NCI-H510A treated with DMSO at 0.1 percent for 48 hours (cell line): Measurements from ENCODE around the gene USP34.
"Not testable (repeated sequence)": the region's sequence is repeated elsewhere in the genome, so short reads cannot be mapped to it uniquely, and the experiment has no call there.

Experiments used
- DNase-seq: peaks from one replicate; lab custom pipeline; 2025; lab: John Stamatoyannopoulos, UW

USP34 gene

DNA sequence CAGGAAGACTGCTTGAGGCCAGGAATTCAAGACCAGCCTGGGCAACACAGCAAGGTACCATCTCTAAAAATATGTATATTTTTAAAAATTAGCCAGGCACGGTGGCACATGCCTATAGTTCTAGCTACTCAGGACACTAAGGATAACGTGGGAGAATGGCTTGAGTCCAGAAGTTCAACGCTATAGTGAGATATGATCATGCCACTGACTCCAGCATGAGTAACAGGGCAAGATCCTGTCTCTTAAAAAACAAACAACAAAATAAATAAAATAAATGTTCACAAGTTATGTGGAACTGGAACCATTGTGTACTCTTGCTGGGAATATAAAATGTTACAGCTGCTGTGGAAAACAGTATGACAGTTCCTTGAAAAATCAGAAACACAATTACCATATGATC, 47.2 kb downstream of the USP34 start:
- DNase-seq, result no peak

DNA sequence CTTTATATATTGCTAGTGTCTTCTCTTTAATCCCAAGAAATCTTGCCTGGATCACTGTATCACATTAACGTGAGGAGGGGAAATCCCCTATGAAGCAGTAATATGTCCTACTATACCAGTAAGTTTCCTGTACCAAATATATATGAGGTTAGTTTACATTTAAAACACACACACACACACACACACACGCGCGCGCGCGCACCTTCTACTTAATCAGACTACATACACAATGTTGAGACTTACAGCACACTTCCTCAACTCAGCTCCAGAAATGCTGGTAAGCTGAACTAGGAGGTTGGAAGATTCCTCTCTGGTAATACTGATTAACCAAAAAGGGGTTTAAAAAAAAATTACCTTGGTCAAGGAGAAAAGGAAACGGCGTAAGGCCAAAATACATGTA, 49.3 kb downstream of the USP34 start:
- DNase-seq, result no peak

DNA sequence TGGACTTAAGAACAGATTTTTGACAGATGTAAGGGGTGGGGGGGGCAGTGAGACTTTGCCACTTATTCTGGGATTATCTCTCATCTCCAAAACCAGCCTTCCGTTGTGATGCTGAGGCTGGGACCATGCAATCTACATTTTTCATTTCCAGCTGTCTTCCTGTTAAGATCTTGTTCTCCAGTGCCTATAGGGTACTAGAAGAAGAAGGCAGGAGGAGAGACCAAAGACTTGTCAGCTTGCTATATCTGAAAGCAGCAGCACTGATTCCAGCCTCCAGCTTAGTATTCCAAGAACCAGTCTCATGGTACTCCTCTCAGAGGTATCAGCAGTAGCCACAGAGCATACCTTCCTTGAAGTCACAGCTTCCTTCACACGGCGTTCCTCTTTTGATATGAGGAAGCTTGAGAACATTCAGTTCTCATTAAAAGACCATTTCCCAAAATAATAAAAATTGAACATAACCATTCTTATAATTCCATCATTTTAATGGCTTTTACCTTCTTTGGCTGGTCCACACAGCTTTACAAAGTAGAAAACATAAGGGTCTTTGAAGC, 49.8 kb downstream of the USP34 start:
- no peak for DNase-seq

DNA sequence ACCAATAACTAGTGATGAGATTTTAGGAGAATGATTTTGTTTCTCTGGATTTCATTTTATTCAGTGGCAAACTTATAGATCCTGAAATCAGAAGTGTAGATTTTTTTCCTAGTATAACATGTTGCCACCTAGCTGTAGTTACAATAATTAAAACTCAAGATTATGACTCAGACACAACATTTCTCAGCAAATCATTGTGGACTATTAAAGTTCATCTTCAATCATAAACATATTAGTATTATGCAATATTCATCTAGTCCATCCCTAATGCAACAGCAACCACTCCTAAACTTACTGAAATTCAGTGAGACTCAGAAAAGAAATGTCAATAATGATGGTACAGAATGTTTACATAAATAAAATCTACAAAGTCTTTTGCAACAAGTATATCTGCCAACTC, 51.3 kb downstream of the USP34 start:
- no peak for DNase-seq

DNA sequence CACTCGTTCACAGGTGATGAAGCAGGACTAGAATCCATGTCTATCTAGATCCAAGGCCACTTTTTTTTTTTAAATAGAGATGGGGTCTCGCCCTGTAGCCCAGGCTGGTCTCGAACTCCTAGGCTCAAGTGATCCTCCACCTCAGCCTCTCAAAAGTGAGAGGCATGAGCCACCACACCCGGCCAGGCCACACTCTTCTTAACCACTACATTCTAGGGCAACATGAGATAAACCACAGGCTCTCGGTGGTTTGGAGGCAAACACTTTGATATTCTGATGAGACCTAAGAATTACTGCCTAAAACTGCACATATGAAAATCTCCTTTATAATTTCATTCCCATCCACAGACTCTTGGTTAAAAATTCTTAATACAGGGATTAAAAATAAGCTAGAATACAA, 51.8 kb downstream of the USP34 start:
- DNase-seq, result no peak

DNA sequence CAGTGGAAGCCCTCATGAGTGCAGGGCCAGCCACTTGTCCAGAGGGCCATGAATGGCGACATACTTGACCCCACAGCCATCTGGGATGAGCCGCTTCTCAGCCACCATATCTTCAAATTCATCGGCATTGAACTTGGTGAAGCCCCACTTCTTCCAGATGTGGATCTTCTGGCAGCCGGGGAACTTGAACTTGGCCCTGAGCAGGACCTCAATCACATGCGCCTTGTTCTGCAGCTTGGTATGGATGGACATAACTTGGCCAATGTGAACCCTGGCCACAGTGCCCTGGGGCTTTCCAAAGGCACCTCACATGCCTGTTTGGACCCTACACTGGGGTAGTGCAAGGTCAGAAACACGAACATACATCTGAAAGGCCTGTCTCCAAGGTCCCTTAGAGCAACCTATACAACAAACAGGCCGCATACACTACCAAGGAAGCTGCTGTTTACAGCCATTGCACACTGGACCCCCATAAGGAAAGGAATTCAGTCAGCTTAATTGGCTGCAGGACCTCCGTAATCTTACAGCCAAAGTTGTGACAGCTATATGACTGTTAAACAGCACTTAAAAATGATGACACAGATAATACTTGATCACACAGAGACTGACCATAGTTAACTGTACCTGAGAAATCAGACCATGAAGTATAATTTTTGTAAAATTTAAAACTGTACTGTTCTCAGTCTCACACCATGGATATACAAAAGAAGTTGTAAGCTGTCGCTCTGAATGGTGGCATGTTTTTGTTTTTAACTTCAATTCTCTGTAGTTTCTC, 53.8 kb downstream of the USP34 start:
- DNase-seq, result no peak

DNA sequence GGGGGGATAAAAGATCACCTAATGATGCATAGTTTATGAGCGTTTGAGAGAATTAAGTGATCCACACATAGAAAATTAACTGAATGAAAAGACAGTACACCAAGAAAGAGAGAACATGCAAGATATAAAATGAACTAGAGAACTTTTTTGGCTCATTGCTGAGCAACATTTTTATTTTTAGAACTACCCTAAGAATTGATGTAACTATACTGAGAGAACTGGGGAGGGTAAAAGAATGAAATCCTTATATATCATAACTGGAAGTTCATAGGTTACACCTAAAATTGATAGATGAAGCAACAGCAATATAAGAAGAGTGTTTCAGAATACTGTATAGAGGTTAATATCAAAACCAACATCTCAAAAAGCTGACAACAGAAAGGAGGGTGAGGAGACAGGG, 55.6 kb downstream of the USP34 start:
- DNase-seq, result no peak

DNA sequence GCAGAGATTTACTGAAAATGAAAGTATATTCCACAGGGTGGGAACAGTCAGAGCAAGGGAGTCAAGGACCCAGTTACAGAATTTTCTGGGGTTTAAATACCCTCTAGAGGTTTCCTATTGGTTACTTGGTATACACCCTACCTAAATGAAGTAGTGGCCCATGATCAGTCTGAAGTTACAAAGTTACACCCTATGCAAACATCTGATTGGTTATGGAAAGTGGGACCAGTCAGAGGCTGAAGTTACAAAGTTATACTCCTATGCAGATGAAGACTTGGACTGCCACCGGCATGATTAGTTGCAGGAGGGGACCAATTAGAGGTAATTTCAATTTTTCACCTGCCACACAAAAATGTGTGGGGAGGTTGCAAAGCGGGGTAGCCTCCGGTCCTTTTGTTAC, 56.2 kb downstream of the USP34 start:
- no peak for DNase-seq

DNA sequence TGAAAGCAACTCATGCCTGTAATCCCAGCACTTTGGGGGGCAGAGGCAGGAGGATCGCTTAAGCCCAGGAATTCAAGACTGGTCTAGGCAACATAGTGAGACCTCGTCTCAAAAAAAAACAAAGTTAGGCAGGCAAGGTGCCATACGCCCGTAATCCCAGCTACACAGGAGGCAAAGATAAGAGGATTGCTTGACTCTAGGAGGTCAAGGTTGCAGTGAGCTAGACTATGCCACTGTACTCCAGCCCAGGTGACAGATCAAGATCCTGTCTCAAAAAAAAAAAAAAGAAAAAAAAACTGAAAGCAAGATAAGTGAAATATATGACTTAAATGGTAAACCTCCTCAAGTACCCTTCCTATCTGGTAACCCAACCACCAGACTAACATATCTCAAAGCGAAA, 59.8 kb downstream of the USP34 start:
- no peak for DNase-seq

DNA sequence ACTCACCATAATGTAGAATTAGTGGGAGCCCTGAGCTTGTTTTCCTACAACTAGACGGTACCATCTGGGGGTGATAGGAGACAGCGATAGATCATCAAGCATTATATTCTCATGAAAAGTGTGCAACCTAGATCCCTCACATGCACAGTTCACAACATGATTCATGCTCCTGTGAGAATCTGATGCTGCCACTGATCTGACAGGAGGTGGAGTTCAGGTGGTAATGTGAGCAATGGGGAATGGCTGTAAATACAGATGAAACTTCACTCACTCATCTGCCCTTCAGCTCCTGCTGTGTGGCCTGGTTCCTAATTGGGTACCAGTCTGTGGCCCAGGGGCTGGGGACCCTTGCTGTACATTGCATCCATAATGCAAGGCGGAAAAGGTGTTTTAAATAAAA, 60.7 kb downstream of the USP34 start:
- DNase-seq, result no peak

DNA sequence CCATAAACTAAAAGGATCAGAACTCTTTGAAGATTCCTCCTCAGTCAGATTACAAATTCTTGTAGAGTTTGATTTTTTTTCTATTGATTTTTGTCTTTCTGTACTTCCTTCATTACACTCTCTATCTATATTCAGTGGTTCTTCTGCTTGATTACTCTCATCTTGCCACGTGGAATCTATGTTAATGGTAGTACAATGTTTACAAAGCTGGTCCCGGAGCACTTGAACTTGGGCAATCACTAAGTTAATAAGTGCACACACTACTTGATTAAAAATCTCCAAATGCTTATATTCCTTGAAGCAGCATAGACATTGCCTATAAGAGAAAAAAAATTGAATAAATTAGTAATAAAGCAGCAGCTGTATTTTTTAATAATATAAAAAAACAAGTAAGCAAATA, 65.1 kb downstream of the USP34 start:
- peak; percentile 41 for DNase-seq

DNA sequence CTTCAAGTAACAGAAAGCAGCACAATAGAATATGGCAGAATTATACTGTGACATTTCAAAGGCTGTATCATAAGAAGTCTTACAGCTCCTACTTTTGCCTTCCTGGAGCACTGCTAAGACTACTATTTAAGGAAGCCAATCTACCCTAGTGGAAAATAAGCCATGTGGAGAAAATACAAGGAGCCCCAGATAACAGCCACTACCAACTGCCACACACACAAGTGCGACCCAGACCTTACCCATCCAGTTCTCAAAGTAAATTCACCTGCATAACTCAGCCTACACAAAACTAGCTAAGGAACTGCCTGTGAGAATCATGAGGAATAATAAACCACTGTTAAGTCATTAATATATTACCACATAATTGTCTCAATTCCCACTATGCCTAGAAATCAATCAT, 66.4 kb downstream of the USP34 start:
- no peak for DNase-seq

DNA sequence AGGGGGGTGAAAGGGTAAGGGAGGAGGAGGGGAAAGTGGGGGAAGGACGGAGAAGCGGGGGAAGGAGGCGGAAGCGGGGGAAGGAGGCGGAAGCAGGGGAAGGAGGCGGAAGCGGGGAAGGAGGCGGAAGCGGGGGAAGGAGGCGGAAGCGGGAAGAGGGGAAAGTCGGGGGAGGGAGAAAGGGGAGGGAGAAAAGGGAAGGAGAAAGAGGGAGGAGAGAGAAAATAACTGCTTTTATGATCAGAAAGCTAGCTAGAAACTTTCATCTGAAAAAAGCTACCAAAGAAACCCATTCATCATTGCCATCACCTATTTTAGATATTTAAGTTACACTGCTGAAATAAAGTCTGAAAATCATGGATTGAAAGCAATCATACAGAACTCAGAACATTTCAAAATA, 72.5 kb downstream of the USP34 start:
- no peak for DNase-seq

DNA sequence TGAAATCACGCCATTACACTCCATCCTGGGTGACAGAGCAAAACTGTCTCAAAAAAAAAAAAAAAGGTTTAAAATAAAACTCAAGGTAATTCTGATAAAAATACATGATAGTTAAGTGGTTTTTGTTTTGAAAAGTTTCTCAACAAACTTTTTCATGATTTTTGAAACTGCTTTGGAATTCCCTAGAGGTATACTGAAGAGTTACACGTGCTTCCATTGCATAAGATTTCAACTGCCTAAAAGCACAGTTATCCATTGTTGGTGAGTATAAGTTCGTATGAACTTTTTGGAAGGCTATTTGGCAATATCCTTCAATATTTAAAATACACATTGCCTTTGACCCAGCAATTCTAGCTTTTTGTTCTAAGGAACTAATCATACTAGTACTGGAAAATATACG, 74.9 kb downstream of the USP34 start:
- DNase-seq, result no peak

DNA sequence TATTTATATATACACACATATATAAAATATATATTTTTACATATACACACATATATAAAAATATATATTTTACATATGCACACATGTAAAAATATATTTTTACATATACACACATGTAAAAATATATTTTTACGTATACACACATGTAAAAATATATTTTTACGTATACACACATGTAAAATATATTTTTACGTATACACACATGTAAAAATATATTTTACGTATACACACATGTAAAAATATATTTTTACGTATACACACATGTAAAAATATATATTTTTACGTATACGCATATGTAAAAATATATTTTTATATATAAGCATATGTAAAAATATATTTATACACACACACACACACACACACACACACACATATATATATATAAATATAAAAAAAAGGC, 83.3 kb downstream of the USP34 start:
- not testable (repeated sequence) for DNase-seq

DNA sequence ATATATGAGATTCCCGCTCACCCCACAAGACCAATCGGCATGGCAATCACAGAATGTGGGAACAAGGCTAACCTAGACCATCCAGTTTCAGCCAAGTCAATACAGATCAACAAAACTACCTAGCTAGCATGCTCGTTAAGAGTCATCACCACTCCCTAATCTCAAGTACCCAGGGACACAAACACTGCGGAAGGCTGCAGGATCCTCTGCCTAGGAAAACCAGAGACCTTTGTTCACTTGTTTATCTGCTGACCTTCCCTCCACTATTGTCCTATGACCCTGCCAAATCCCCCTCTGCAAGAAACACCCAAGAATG, 90.0 kb downstream of the USP34 start:
- not testable (repeated sequence) for DNase-seq

DNA sequence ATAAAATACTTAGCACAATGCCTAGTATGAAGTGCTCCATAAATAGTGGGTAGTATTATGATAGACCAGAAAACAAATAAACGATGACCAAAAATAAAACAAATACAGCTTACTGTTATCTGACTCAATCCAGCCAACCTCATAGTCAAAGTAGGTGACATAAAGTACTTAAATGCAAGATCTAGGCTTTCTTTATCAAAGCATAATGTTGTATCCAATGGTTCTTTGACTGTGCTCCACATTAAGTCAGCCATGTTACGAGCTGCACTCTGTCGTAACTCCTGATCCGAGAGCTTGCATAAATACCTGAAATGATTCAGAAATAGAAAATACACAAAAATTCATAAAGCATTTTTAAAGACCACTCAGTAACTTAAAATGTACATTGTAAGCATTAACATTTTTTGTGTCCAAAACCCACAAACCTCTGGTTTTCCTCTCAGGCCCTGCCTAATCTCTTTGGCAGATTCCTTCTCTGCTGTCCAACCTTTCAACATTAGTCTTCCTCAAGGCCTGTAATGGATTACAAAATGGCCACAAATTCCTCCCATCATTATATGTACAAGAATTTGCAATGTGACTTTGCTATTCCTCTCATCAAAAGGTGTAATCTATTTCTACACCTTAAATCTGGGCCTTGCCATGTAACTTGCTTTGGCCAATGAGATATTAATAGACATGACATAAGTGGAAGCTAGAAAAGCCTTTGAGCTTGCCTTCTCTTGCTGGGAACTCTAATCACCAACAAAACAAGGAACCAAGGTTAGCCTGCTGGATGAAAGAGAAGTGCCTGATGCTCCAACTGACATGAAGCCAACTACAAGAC, 90.6 kb downstream of the USP34 start:
- DNase-seq, result no peak

DNA sequence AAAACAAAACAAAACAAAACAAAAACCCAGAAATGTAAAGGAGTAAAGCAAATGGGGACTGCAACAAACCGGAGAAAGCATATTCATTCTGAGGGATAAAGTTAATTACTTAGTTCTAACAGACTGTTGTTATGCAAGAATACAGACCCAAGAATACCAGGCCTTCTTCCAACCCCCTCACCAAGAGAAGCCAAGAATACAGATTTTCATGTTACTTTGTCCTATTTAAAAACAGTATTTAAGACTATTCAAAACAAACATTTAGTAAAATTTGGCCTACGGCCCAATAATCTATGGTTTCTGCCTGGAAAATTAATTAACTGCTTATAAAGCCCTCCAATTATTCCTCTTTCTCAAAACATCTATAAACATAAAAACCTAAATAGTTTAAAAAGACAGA, 91.4 kb downstream of the USP34 start:
- DNase-seq, result no peak

DNA sequence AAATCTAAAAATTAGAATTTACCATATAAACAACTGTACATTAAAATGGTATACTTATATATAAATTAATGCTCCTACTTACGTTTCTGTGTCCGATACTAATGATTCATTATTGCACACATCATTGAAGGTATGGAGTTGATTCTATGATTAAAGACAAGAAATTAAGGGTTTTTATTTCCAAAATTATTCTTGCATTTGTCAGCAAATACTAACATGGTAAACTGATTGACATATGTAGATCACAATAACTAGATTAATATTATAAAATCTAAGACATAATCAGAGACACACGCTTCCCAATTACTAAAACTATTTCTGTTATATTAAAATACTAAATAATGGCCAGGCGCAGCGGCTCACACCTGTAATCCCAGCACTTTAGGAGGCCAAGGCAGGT, 92.6 kb downstream of the USP34 start:
- DNase-seq, result no peak

DNA sequence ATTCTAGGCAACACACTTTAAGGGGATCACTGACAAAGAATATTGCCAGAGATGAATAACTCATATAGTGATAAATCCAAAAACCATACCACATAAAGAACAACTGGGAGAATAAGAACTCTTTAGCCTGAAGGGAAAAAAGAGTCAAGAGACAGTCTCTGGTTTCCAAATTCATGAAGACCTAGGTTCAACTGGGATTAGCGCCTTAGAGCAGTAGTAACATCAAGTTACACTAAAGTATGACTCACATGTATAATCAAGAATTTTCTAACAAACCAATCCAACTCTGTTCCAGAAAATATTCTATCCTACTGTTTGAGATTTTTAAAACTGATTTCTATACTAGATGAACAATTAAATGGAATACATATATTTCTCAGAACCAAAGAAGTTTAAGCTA, 93.8 kb downstream of the USP34 start:
- no peak for DNase-seq

DNA sequence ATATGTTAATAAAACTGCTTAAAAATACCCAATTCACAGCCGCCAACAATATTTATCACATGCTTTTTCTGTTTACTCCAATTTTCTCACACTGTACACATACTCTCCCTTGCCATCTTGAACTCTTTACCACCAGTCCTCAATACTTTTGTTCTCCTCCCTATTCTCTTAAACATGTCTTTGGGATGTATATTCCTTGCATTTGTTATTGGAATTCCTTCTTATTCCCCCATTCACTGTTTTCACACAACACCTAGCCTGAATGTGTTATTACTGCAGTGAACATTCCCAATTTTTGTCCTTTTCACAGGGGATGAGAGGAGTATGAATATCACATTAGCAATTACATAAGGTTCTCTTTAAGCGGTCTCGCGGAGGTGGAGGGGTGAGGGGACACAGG, 94.7 kb downstream of the USP34 start:
- no peak for DNase-seq

DNA sequence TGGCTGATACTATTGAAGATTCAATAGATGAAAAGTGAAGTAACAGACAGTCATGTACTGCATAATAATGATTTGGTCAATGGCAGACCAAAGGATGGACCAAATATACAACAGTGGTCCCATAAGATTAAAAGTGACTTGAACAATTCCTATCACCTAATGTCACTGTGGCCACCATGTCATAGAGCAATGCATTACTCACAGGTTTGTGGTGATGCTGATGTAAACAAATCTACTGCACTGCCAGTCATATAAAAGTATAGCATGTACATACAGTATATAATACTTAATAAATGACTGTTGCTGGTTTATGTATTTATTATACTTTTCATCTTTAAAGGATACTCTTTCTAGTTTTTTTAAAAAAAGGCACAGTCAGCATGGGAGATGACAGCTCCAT, 99.9 kb downstream of the USP34 start:
- DNase-seq, result no peak
